GM19468 (cell line): Measurements from ENCODE around the gene TM9SF4.
"Not testable (repeated sequence)": the region's sequence is repeated elsewhere in the genome, so short reads cannot be mapped to it uniquely, and the experiment has no call there.

Experiments used
- ATAC-seq: cut with Tn5 transposase; IDR thresholded peaks from one replicate; pipeline ENCODE4 v1.9.1; 2021; ENCODE audit warnings: mild to moderate bottlenecking, moderate library complexity, moderate number of reproducible peaks; ENCODE audit not compliant: unreplicated experiment; ENCODE audit errors: extremely low read depth

Gene TM9SF4

DNA sequence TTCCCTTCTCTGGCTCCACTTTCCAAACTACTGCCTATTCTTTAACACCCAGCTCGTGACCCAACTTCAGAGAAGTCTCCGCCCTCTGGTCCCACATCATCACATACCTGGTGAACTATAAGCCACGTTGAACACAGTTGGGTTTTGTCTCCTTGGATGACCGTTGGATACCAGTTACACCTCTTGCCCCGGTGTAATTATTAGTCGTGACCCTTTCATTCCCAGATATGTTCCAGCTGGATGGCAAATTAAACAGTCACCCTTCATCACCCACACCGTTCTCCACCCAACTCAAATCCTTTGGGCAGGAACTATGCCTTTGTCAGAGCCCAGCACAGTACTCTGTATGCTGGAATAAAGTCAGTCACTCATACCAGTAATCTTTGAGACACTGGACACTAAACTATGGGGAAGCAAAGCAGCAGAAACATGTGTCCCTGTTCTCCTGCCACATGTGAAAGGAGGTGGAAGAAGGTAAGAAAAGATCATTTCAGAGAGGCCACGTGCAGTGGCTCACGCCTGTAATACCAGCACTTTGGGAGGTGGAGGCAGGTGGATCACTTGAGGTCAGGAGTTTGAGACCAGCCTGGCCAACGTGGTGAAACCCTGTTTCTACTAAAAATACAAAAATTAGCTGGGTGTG is 75.6 kb downstream of the TM9SF4 start:
- no peak for ATAC-seq

GRCh38 chr20:32186506-32186905 is 77.0 kb downstream of the TM9SF4 start:
- no peak for ATAC-seq

- ATAC-seq = no peak
These were observed 79.0 kb downstream of the TM9SF4 start for GRCh38 chr20:32188376-32189122.

- no peak for ATAC-seq
These were observed 79.6 kb downstream of the TM9SF4 start for GRCh38 chr20:32189123-32189410.

- no peak for ATAC-seq
These were observed 80.4 kb downstream of the TM9SF4 start for GRCh38 chr20:32189691-32190615.

DNA sequence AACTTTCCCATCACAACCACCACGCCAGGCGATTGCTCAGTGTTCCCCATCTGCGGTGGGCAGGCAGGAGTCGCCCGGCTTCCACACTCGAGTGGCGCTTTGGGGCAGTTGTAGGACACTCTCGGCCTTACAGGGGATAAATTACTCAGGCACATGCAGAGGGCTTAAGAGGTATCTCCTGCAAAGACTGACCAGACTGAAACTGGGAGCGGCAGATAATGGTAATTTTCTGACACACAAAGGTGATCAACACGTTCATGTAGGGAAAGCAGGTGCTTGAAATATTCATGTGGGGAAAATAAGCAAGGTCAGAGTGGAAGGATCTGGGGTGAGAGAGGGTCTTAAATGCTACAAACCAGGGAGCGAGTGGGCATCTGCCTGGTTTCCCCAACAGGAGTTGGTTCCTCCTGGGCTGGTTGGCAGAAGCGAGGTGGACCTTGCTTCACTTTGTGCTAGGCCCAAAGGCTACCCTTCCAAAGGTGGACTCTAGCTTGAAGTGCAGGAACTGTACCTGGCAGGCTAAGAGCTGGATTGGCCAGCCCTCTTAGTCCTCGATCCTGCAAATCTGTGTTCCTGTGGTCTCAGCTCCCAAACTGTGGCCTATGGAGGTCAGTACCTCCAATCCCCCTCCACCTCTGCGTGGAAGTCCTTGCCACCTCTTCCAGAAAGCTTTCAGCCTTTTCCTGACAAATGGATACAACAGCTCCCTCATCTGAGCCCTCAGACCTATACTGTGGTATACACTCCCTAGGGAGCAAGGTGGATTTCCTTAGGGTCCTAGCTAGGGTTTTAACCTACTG is 81.3 kb downstream of the TM9SF4 start:
- no peak for ATAC-seq

- ATAC-seq = no peak
These were observed 81.9 kb downstream of the TM9SF4 start for GRCh38 chr20:32191422-32191821.

DNA sequence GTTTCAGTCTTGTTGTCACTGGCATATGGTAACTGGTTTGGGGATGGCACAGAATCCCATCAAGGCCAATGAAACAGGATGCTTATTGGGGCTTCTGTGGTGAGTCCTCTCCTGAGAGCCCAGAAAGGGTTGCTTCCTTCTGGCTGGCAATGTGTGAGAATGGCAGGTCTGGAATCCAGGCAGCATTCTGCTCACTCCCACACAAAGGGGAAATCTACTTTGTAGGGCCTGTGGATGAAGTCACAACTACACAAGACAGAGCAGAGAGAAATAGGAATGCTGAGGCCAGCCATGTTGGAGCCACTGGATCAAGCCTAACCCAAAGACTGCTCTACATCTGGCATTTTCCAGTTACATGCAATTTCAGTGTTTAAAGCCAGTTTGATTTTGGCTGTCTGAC is 82.4 kb downstream of the TM9SF4 start:
- no peak for ATAC-seq

DNA sequence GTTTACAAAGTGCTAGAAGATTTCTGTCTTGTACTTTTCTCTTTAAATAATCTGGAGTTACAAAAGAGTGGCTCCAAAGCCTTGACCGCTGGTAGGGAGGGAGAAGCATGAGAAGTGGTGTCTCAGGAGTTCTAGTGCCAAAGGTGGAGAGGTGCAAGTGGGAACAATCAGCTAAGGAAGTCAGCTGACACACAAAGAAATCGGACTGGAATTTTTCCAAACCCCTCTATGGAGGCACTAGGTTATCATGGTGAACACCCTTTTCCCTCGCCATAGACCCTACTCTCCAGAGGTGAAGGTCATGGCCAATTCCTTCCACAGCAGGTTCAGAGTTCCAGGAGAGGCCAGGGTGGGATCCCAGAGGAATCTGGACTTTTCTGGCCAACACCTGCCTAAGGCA is 83.2 kb downstream of the TM9SF4 start:
- ATAC-seq = no peak

GRCh38 chr20:32193336-32193735 is 83.8 kb downstream of the TM9SF4 start:
- not testable (repeated sequence) for ATAC-seq

- ATAC-seq = no peak
These were observed 84.5 kb downstream of the TM9SF4 start for GRCh38 chr20:32193996-32194395.

GRCh38 chr20:32195581-32195980 is 86.1 kb downstream of the TM9SF4 start:
- ATAC-seq = no peak

- ATAC-seq = not testable (repeated sequence)
These were observed 87.1 kb downstream of the TM9SF4 start for GRCh38 chr20:32196613-32197012.

GRCh38 chr20:32197136-32197535 is 87.6 kb downstream of the TM9SF4 start:
- ATAC-seq = not testable (repeated sequence)

GRCh38 chr20:32199006-32199405 is 89.5 kb downstream of the TM9SF4 start:
- no peak for ATAC-seq

- ATAC-seq = no peak
These were observed 91.9 kb downstream of the TM9SF4 start for GRCh38 chr20:32201296-32201976.

DNA sequence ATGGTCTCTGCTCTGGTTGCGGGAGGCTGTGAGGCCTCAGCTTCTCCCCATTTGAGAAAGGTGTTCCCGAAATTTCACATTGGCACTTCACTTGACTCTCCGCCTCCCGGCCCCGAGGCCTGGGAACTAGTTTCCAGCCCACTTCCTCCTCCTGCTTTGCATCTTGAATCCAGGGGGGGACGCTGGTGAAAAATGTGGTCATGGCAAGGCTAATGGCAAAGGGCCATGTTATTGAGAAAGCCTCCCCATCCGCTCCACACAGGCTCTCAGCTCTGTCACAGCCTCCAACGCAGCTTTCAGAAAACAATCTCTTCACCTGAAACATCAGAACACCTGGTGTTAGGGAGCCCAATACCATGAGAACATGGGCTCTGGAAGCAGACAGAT is 92.5 kb downstream of the TM9SF4 start:
- no peak for ATAC-seq

- ATAC-seq = no peak
These were observed 94.1 kb downstream of the TM9SF4 start for GRCh38 chr20:32203356-32204204.
